CD14-positive monocyte (primary cell): ENCODE measurements around the gene GABRG3. TPM values are rescaled to one million over a fixed set of nuclear protein-coding genes. Genes with fewer than 3 reads are reported as not detected.

Source experiments
- DNase-seq, 3 donors: peaks; one replicate each; pipeline ENCODE4 v3.0.0-alpha.2; 2011 to 2022
- H2AFZ ChIP-seq: 2 replicates; pipeline ENCODE4 v1.6.0; 2012; ENCODE audit warnings: mild to moderate bottlenecking, low read depth, low read length, inconsistent platforms; ENCODE audit not compliant: insufficient read depth, poor library complexity, severe bottlenecking
- H3K27ac ChIP-seq, 2 donors: 1 replicate in 1 of 2; 2 replicates in 1 of 2; pipeline ENCODE4 v1.5.1; 2012 to 2013; ENCODE audit warnings: low read length in 2 of 2, control low read depth in 1 of 2, inconsistent platforms in 1 of 2, low read depth in 1 of 2, mild to moderate bottlenecking in 1 of 2
- H3K27me3 ChIP-seq, 2 donors: one replicate each; pipeline versions ENCODE4 v1.6.0 to v1.6.1; 2011 to 2013; ENCODE audit warnings: low read length in 2 of 2; ENCODE audit not compliant: control insufficient read depth in 2 of 2, insufficient read depth in 2 of 2
- H3K36me3 ChIP-seq, 2 donors: replicated peaks in 1 of 2; 1 replicate in 1 of 2; 2 replicates in 1 of 2; pipeline versions ENCODE4 v1.5.1 to v1.6.1; 2012 to 2013; ENCODE audit warnings: low read length in 2 of 2, control low read depth in 1 of 2, inconsistent platforms in 1 of 2, mild to moderate bottlenecking in 1 of 2; ENCODE audit not compliant: insufficient read depth in 2 of 2, control insufficient read depth in 1 of 2
- H3K4me1 ChIP-seq, 2 donors: 1 replicate in 1 of 2; 2 replicates in 1 of 2; pipeline versions ENCODE4 v1.5.1 to v1.6.1; 2012 to 2013; ENCODE audit warnings: low read length in 2 of 2, control low read depth in 1 of 2, inconsistent platforms in 1 of 2, mild to moderate bottlenecking in 1 of 2, moderate library complexity in 1 of 2; ENCODE audit not compliant: insufficient read depth in 2 of 2, control insufficient read depth in 1 of 2
- H3K4me2 ChIP-seq: replicated peaks from 2 replicates; pipeline ENCODE3; 2012; ENCODE audit warnings: low read length, moderate library complexity, mild to moderate bottlenecking; ENCODE audit not compliant: poor library complexity, severe bottlenecking; ENCODE audit errors: extremely low read depth
- H3K4me3 ChIP-seq, 3 experiments: fragments of 200-600 bp in 1 of 3; sonication (generic) in 1 of 3; replicated peaks in 1 of 3; 1 replicate in 2 of 3; 2 replicates in 1 of 3; pipeline ENCODE4 v1.5.1; 2011 to 2013; ENCODE audit warnings: low read length in 3 of 3, mild to moderate bottlenecking in 3 of 3, control low read depth in 2 of 3, low read depth in 2 of 3, inconsistent platforms in 1 of 3, moderate library complexity in 1 of 3
- H3K79me2 ChIP-seq: 2 replicates; pipeline ENCODE4 v1.6.0; 2012; ENCODE audit warnings: mild to moderate bottlenecking, control low read depth, inconsistent platforms, low read length, moderate library complexity; ENCODE audit not compliant: insufficient read depth
- H3K9ac ChIP-seq: 2 replicates; pipeline ENCODE4 v1.6.0; 2017; ENCODE audit warnings: low read length, mild to moderate bottlenecking; ENCODE audit not compliant: insufficient read depth, poor library complexity, severe bottlenecking
- H3K9me3 ChIP-seq, 2 donors: replicated peaks in 1 of 2; 1 replicate in 1 of 2; 2 replicates in 1 of 2; pipeline versions ENCODE4 v1.5.1 to v1.6.1; 2012 to 2013; ENCODE audit warnings: low read length in 2 of 2, control low read depth in 1 of 2; ENCODE audit not compliant: control insufficient read depth in 1 of 2, insufficient read depth in 1 of 2
- H4K20me1 ChIP-seq: 2 replicates; pipeline ENCODE4 v1.6.0; 2012; ENCODE audit warnings: mild to moderate bottlenecking, low read length, control low read depth, moderate library complexity; ENCODE audit not compliant: insufficient read depth
- H3K27ac Mint-ChIP-seq, 7 donors: one replicate each; pipeline ENCODE4 v1.8.0; 2020; ENCODE audit warnings: mild to moderate bottlenecking in 7 of 7, mixed read lengths in 7 of 7, moderate library complexity in 6 of 7, inconsistent platforms in 2 of 7
- H3K27me3 Mint-ChIP-seq, 3 donors: one replicate each; pipeline ENCODE4 v1.8.0; 2021 to 2022; ENCODE audit warnings: low read depth in 3 of 3, mild to moderate bottlenecking in 3 of 3, mixed read lengths in 3 of 3, moderate library complexity in 3 of 3, inconsistent platforms in 1 of 3
- H3K36me3 Mint-ChIP-seq, 2 donors: one replicate each; pipeline ENCODE4 v1.8.0; 2020; ENCODE audit warnings: mixed read lengths in 2 of 2, inconsistent platforms in 1 of 2, mild to moderate bottlenecking in 1 of 2
- H3K4me1 Mint-ChIP-seq: one replicate; pipeline ENCODE4 v1.8.0; 2020; ENCODE audit warnings: mild to moderate bottlenecking, mixed read lengths
- H3K4me3 Mint-ChIP-seq, 2 donors: one replicate each; pipeline ENCODE4 v1.8.0; 2020; ENCODE audit warnings: mild to moderate bottlenecking in 2 of 2, mixed read lengths in 2 of 2, moderate library complexity in 1 of 2
- H3K9me3 Mint-ChIP-seq, 7 donors: one replicate each; pipeline ENCODE4 v1.8.0; 2020 to 2022; ENCODE audit warnings: mixed read lengths in 7 of 7, mild to moderate bottlenecking in 6 of 7, moderate library complexity in 6 of 7, inconsistent platforms in 2 of 7
- CTCF ChIP-seq: fragments of 200-600 bp; IDR thresholded peaks from one replicate; pipeline ENCODE4 v1.8.0; 2022; ENCODE audit warnings: antibody characterized with exemption, mild to moderate bottlenecking
- WGBS: methylation state at CpG from one replicate; pipeline ENCODE4 v1.1.5; 2013; ENCODE audit warnings: missing lambda C conversion rate; ENCODE audit not compliant: insufficient coverage; 5-methylcytosine and 5-hydroxymethylcytosine counted together
- intact Hi-C, 2 donors: fragments of 100-400 bp; cut with micrococcal nuclease; formaldehyde crosslinking; loops; one replicate each; pipeline versions ENCODE4 v1.15.0 to v1.15.1; 2023
- polyA plus RNA-seq, 3 donors: library from polyadenylated mRNA; depleted of rRNA in 1 of 3; unstranded in 2 of 3; stranded (reverse) in 1 of 3; fragments of 300-500 nt in 2 of 3; fragments of >200 nt in 1 of 3; fragmentation: Illumina TruSeq in 2 of 3; gene quantifications; 1 replicate in 2 of 3; 2 replicates in 1 of 3; pipeline ENCODE4 v1.2.3, GENCODE V29; 2012 to 2021

Gene GABRG3
- polyA plus RNA-seq, 3 donors = not detected

DNA sequence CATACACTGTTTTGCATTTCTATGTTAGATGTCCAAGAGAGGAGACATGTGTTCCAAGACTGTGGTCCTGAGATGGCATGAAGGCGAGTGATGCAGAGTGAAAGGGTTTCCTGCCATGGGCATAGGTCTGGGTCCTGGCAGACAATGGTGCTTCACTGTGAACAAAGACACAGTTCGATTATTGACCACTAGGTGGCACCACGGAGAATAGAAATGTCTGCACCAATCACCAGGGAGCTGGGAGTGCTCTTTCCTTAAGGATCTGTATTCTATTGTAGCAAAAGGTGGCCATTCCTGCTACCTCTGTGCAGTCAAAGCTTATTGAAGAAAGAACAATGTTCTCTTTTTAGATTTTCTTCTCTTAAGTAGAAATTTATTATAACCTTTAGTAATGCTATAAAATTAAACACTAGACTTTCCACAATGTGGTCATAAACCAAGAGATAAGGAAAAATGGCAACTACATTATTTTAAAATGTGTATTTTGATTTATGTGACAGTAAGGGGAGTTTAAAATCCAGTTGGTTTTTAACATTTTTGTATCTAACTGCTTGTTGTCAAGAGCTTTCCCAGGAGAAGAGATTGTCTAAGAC lies 88.7 kb downstream of the GABRG3 start:
- Histone ChIP-seq H3K36me3 (no peaks in the 10 kb centered on the region), H4K20me1 (no peaks in the 10 kb centered on the region), H3K9ac (no peak overlapping the region), H3K4me3 (no peak overlapping the region), H2AFZ (no peak overlapping the region), H3K4me1 (no peaks in the 10 kb centered on the region), H3K4me2 (no peak overlapping the region), H3K27ac (no peak overlapping the region), H3K27me3 (no peaks in the 10 kb centered on the region), H3K9me3 (peaks cover 0 to 1% of the 10 kb centered on the region in 2 donors), H3K79me2 (no peaks in the 10 kb centered on the region)
- H3K9me3 Mint-ChIP-seq = peaks cover 0 to 6% (median 0%) of the 10 kb centered on the region in 7 donors
- no peak overlapping the region for H3K27ac Mint-ChIP-seq
- WGBS = 0% methylated on average over 3 of the region's 3 CpGs
- peak; percentile 78 for TF ChIP-seq CTCF
- no peaks in the 10 kb centered on the region for H3K36me3 Mint-ChIP-seq
- DNase-seq = peak in 1 of 3 donors; percentile 2
- peaks cover 0 to 2% (median 0%) of the 10 kb centered on the region in 3 donors for H3K27me3 Mint-ChIP-seq
- H3K4me3 Mint-ChIP-seq = no peak overlapping the region
- intact Hi-C loops = no loop called here
- H3K4me1 Mint-ChIP-seq = no peaks in the 10 kb centered on the region

- no peak overlapping the region for H3K4me3 Mint-ChIP-seq
- TF ChIP-seq CTCF = no peak
- no peak for DNase-seq
- H3K9me3 Mint-ChIP-seq = peaks cover 0 to 11% (median 0%) of the 10 kb centered on the region in 7 donors
- peaks cover 0 to 2% (median 0%) of the 10 kb centered on the region in 3 donors for H3K27me3 Mint-ChIP-seq
- no peaks in the 10 kb centered on the region for H3K27me3 ChIP-seq
- no peak overlapping the region for H3K9ac ChIP-seq
- no peaks in the 10 kb centered on the region for H4K20me1 ChIP-seq
- H3K4me1 Mint-ChIP-seq = no peaks in the 10 kb centered on the region
- H3K36me3 ChIP-seq = no peaks in the 10 kb centered on the region
- no peak overlapping the region for H3K27ac Mint-ChIP-seq
- H3K4me1 ChIP-seq = no peaks in the 10 kb centered on the region
- H3K27ac ChIP-seq = no peak overlapping the region
- peaks cover 0 to 4% of the 10 kb centered on the region in 2 donors for H3K9me3 ChIP-seq
- WGBS = 87% methylated on average over 6 of the region's 6 CpGs
- H3K4me2 ChIP-seq = no peak overlapping the region
- intact Hi-C loops = no loop called here
- H3K79me2 ChIP-seq = no peaks in the 10 kb centered on the region
- H2AFZ ChIP-seq = no peak overlapping the region
- H3K36me3 Mint-ChIP-seq = no peaks in the 10 kb centered on the region
- no peak overlapping the region for H3K4me3 ChIP-seq
These were observed 90.8 kb downstream of the GABRG3 start for GRCh38 chr15:27061739-27062138.
